NCI-H2171 (cell line): ENCODE data around the gene NUAK1.
"Not testable (repeated sequence)": the region's sequence is repeated elsewhere in the genome, so short reads cannot be mapped to it uniquely, and the experiment has no call there.

Source experiments
- DNase-seq: peaks from one replicate; lab custom pipeline; 2025; lab: John Stamatoyannopoulos, UW

NUAK1 gene

GRCh38 chr12:106146987-106147386 is 8.2 kb upstream of the NUAK1 start:
- DNase-seq: no peak

DNA sequence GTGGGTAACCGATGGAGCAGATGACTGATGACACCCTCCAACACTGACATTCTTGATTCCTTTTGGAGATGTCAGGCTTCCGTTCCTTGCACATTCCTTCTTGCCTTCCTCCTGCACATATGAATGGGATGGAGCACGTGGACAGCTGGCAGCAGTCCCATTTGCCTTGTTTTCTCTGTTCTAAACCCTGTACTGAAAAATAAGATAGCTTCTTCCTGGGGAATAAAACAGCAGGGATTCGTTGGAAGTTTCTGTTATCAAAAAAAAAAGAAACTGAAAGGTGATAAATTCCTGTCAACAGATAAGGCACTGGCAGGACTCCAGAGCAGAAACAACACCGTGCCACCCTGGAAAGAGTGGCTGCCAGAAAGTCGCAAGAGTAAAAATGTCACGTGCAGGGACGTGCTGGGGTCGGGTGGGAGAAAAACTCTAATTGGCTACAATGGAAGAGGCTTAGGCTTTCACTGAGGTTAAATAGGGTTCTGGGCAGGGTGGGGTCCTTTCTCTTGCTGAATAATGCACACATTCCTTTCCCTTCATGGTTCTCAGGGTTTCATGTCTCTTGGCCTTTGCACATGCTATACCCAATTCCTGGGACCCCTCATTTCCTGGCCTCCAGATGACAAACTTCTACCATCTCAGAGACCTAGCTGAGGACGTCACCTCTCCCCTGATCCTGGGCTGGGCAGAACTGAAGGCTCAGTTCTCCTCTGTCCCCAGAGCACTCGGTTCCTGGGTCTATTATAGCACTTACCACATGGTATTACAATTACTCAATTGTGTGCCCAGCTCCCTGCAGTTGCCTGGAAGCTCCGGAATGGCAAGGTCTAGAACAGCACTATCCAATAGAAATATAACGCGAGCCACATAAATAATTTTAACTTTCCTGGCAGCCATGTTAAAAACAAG is 7.0 kb upstream of the NUAK1 start:
- DNase-seq: peak; percentile 30

DNA sequence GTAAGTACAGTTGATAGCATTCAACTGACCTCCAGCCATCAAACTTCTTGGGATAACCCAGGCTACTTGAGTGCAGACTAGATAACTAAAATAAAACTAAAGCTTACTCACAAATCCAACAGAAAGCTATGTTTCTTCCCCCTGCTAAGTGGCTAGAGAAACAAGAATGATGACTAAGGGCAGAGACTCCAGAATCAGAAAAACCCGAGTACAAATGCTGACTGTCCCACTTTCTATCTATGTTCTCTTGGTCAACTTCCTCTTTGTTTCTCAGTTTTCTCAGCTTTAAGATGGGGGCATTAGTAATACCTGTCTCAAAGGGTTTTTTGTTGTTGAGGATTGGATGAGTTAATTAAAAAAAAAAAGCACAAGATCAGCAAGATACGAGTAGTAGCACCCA is 6.1 kb upstream of the NUAK1 start:
- no peak for DNase-seq

- DNase-seq: no peak
Measured at GRCh38 chr12:106142591-106143261, 4.0 kb upstream of the NUAK1 start.

DNA sequence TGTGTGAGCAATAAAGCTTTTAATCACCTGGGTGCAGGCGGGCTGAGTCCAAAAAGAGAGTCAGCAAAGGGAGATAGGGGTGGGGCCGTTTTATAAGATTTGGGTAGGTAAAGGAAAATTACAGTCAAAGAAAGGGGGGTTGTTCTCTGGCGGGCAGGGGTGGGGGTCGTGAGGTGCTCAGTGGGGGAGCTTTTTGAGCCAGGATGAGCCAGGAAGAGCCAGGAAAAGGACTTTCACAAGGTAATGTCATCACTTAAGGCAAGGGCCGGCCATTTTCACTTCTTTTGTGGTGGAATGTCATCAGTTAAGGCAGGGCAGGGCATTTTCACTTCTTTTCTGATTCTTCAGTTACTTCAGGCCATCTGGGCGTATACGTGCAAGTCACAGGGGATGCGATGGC is 3.2 kb upstream of the NUAK1 start:
- not testable (repeated sequence) for DNase-seq

GRCh38 chr12:106141452-106141851 is 2.7 kb upstream of the NUAK1 start:
- no peak for DNase-seq

GRCh38 chr12:106141003-106141402 is 2.2 kb upstream of the NUAK1 start:
- DNase-seq: no peak

GRCh38 chr12:106140223-106140986 is 1.7 kb upstream of the NUAK1 start:
- DNase-seq: no peak

DNA sequence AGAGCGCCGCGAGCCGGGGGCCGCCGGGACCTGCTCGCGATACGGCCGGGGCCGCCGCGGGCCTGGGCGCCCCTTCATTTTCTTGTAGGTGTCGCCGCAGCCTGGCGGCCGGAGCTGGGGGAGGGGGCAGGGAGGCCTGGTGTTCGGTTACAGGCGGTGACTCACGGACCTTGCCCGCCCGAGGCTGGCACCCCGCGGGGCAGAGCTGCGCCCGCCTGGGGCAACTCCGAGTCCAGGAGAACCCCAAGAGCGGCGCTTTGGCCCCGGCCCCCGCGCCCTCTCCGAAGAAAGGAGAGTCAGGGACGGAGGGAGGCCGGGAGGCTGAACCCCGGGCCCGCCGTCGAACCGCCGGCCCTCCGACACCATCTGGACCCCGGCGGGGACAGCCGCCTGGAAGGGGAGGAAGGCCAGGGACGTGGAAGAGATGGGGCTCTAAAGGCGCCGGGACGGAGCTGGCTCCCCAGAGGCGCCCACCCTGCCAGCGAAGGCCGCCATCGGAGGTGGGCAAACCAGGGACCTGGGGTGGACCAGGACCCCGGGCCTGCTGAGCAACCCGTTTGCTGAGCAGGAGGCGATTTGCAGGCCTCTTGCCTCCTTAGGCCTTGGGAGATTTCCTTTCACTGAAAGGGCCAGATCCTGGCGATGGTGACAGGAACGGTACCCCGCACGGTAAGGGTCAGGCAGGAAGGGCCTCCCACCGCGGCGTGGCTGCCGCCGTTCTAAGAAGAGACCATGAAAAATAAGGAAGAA is 843 bp upstream of the NUAK1 start:
- DNase-seq: peak; percentile 35

- DNase-seq: peak; percentile 16
Measured at GRCh38 chr12:106138357-106138632, 459 bp downstream of the NUAK1 start.

- DNase-seq: no peak
Measured at GRCh38 chr12:106137530-106138356, 1.0 kb downstream of the NUAK1 start.

GRCh38 chr12:106136263-106136662 is 2.5 kb downstream of the NUAK1 start:
- DNase-seq: peak; percentile 85

GRCh38 chr12:106135781-106136180 is 3.0 kb downstream of the NUAK1 start:
- DNase-seq: no peak

DNA sequence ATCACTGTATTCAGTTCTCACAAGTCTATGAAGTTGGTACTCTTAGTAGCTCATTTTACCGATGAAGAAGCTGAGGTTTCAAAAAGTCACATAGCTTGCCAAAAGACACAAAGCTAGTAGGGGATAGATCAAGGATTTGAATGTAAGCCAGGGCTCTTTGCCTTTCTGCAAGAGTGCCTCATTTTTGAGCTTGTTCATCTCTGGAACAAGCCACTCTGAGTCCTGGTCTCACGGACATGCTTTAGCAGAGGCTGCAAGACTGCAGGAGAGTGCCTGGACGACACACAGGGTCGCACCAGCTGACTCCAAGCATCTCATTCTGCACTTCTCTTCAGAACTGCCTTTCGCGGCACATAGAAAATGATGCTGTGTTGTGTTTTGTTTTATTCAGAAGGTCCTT is 3.7 kb downstream of the NUAK1 start:
- no peak for DNase-seq

- DNase-seq: no peak
Measured at GRCh38 chr12:106134294-106134949, 4.3 kb downstream of the NUAK1 start.

DNA sequence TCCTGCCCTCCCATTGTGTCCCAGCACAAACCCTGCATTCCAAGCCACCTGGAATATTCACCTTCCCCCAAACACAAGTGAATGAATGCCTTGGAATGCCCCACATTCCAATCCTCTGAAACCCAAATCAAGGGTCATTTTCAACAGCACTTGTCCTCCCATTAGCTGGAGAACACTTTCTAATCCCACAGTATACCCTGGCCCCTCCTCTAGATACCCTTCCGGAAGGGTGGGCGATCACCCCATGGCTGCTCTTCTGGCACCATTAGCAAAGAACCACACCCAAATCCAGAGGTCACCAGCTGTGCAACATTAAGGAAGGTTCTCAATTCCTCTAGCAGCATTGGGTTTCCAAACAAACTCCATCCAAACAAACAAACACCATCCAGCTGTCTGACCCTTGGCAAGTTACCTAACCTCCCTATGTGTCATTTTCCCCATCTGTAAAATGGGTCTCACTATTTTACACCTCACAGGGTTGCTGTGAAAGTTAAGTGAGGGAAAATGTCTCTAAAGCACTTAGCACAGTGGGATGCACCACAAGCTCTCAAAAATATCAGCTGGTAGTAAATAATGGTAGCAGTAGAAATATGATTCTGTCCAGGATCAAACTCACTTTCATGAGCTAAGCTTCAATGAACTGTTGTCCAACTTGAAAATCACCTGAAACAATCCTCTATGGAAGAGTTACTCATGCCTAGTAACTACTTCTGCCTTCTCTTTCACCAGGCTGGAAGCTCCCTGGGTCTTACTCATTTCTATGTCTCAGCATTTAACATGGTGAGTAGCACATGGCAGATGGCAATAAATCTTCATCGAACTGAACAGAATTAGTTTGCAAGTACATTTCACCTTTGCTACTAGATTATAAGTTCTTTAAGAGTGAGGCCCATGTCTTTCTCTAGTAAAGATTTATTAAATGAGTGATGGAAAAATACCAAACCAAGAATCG is 5.3 kb downstream of the NUAK1 start:
- DNase-seq: no peak

DNA sequence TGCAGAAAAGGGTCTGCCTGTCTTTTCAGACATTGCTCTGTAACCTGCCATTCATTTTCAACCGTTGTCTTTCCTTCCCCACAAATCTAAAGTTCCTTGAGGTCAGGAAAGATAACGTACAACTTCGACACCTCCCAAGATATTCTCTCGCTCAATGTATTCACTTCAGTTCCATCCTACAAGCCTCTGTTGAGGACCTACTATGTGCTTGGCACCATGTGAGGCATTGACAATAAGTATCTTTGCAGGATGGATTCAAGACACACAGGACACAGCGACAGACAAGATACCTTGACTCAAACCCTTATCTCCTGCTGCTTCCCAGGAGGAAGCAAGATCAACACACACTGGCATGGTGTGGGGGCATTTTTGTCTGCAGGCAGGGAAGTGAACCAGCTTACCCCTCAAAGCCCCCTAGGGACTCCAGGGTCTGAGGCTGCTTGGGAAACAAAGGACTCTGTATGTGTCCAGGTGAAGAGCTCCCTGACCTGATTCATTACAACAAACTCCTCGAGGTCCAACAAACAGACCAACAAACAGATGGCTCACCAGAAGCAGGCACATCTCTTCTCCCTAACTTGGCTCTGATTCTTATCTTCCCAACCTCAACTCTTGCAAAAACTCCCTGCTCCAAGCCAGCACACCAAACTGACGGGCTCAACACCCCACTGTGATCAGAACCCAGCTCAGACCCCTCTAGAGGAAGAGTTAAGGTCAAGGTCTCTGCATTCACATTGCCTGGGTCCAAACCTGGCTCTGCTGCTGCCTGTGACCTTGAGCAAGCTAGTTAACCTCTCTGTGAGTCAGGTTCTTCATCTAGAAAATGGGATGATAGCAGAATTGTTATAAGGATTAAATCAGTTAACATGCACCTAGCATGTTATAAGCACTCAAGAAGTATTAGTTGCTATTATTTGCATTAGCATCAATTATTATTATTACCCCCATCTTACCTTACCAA is 6.3 kb downstream of the NUAK1 start:
- no peak for DNase-seq

- DNase-seq: no peak
Measured at GRCh38 chr12:106131676-106132075, 7.1 kb downstream of the NUAK1 start.
